ENCODE results near the gene SSBP4. TPM values are rescaled to one million over a fixed set of nuclear protein-coding genes. Genes with fewer than 3 reads are reported as not detected.
"Not testable (repeated sequence)": the region's sequence is repeated elsewhere in the genome, so short reads cannot be mapped to it uniquely, and the experiment has no call there.

Gene SSBP4
- total RNA-seq (ENCODE audit: insufficient read depth, low replicate concordance) = 24.8 TPM

DNA sequence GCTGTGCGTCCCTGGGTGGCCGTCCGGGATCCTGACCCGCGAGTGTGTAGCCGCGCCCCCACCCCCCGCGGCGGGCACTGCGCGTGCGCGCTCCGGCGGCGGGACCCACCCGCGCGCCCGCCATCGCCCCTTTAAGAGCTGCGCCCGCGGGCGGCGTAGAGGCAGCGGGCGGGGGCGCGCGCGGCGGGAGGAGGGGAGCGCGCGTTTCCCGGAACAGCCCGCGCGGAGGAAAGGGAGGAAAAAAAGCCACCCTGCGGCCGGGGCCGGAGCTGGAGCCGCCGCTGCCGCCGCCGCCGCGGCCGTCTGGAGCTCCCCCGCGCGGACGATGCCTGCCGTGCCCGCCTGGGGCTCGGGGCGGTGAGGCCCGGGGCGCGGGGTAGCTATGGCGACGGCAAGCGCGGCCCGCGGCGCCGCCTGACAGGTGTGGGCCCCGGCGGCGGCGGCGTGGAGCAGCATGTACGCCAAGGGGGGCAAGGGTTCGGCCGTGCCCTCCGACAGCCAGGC, at the start of gene SSBP4:
Gene SSBP4 (plus strand): TSS at position 204 of the 504 bp plus-strand sequence. CDS start 251 bp downstream, at position 455.
- peak; percentile 83 for DNase-seq (ENCODE audit: low spot score)

DNA sequence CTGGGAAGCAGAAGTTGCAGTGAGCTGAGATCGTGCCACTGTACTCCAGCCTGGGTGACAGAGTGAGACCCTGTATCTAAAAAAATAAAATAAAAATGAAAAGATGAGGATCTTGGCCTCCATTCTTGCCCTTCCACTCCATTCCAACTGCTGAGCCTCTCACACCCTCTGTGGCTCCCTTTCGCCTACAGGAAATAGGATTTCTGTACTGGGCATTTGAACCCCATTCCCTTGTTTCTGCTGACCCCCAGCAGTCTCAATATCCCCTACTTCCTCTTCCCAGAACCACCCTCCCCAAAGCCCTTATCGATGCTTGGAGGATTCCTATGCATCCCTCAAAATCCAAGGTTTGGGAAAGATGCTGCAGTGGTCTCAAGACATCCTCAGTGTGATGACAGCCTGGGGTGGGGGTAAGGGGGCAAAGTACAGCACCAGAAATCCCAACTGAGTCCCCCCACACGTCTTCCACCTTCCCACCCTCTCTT, 45.7 kb upstream of the SSBP4 start:
- no peak for DNase-seq (ENCODE audit: low spot score)

DNA sequence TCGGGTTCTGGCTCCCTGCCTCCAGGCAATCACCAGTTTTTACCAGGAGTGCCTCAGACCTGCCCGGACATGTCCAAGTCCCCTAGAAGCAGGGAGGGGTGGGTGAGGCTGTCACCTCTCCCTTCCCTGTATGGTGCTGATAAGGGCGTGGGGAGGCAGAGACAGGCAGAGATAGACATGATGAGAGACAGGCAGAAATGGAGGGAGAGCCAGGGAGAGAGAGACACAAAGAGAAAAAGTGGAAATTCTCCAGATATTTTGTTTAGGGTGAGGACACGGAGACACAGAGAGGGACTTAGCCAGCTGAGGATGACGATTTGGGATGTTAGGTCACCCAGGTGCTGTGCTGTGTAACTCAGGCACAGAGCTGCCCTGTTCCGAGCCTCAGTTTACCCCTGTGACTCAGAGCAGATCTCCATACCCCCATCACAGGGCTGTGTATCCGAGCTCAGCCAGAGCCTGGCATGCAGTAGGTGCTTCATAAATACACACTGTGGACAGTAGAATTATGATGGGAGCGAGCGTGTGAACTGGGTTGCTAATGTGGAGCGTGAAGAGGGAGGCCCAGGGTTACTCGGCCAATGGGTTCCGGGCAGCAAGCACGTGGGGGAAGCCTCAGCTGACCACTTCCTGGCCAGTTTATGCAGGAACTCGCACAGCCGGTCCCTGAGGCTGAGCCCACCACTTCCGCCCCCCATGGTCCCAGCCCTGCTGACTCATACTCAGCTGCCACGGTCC, 45.1 kb upstream of the SSBP4 start:
- peak; percentile 84 for DNase-seq (ENCODE audit: low spot score)

DNA sequence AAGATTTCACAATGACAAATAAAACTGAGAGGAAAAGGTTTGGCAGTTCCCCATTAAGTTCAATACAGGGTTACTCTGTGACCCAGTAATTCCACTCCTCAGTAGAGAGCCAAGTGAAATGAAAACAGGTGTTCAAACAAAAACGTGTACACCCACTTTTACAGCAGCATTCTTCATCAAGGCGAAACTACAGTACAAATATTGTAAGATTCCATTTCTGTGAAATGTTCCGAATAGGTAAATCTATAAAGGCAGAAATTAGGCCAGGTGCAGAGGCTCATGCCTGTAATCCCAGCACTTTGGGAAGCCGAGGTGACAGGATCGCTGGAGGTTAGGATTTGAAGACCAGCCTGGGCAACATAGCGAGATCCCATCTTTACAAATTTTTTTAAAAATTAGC, 42.2 kb upstream of the SSBP4 start:
- no peak for DNase-seq (ENCODE audit: low spot score)

DNA sequence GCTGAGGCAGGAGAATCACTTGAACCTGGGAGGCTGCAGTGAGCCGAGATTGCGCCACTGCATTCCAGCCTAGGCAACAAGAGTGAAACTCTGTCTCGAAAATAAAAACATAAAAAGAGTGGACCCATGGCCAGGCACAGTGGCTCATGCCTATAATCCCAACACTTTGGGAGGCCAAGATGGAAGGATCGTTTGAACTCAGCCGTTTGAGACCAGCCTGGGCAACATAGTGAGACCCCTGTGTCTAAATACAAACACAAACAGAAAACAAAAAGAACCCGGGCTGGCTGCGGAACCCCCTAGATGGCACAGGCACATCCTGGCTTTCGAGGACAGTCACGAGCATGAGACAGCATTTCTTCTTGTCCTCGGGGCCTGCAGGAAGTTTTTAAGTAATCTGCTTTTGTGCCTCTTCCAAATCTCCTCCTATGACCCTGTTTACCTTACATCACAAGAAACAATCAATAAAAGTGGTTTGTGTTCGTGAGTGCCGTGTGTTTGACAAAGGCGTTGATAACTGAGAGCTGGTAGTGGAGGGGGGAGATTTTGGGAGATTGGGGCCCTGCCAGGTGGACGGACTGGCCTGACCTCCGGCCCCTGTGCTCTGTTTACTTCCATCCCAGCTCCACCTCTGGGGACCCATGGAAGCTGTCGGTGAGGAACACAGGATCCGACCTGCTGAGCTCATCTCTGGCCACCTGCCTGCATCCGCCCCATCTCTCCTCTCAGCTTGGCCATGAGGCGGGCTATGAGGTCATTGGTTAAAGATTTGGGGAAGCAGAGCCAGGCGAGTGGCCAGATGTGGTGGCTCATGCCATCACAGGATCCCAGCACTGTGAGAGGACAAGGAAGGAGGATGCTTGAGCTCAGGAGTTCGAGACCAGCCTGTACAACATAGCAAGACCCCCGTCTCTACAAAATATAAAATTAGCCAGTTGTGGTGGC, 39.1 kb upstream of the SSBP4 start:
- no peak for DNase-seq (ENCODE audit: low spot score)

DNA sequence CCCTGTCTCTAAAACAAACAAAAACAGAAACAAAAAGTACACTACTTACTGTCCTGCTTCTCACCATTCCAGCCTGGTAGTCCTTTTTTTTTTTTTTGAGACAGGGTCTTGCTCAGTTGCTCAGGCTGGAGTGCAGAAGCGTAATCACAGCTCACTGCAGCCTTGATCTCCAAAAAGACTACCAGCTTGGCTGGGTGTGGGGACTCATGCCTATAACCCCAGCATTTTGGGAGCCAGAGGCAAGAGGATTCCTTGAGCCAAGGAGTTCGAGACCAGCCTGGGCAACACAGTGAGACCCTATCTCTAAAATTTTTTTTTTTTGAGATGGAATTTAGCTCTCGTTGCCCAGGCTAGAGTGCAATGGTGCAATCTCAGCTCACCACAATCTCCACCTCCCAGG, 38.4 kb upstream of the SSBP4 start:
- no peak for DNase-seq (ENCODE audit: low spot score)

DNA sequence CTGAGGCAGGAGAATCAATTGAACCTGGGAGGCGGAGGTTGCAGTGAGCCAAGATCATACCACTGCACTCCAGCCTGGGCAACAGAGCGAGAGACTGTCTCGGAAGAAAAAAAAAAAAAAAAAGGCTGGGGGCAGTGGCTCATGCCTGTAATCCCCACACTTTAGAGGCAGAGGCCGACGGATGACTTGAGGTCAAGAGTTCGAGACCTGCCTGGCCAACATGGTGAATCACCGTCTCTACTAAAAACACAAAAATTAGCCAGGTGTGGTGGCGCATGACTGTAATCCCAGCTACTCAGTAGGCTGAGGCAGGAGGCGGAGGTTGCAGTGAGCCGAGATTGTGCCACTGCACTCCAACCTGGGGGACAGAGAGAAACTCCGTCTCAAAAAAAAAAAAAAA, 35.6 kb upstream of the SSBP4 start:
- DNase-seq (ENCODE audit: low spot score) = not testable (repeated sequence)

DNA sequence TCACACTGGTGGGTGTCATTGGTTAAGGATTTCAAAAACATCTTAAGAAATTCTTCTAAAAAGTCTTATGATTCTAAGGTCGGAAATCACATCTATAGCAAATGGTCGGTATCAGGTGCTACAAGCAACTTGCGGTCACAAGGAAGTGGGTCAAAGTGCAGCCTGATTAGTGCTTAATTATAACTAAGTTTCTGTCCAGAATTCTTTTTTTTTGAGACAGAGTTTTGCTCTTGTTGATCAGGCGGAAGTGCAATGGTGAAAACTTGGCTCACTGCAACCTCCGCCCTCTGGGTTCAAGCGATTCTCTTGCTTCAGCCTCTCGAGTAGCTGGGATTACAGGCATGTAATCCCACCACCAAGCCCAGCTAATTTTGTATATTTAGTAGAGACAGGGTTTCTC, 34.4 kb upstream of the SSBP4 start:
- DNase-seq (ENCODE audit: low spot score) = no peak

DNA sequence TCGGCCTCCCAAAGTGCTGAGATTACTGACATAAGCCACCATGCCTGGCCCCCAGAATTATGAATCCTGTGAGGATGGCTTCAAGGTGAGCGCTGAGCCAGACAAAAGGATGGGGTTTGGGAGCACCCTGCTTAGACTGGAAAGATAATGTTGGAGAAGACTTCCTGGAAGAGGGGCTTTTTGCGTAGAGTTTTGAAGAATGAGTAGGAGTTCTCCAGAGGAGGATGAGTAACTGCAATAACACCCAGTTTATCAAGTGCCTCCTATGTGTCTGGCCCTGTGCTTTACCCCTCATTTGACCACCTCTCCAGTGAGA, 33.9 kb upstream of the SSBP4 start:
- no peak for DNase-seq (ENCODE audit: low spot score)

DNA sequence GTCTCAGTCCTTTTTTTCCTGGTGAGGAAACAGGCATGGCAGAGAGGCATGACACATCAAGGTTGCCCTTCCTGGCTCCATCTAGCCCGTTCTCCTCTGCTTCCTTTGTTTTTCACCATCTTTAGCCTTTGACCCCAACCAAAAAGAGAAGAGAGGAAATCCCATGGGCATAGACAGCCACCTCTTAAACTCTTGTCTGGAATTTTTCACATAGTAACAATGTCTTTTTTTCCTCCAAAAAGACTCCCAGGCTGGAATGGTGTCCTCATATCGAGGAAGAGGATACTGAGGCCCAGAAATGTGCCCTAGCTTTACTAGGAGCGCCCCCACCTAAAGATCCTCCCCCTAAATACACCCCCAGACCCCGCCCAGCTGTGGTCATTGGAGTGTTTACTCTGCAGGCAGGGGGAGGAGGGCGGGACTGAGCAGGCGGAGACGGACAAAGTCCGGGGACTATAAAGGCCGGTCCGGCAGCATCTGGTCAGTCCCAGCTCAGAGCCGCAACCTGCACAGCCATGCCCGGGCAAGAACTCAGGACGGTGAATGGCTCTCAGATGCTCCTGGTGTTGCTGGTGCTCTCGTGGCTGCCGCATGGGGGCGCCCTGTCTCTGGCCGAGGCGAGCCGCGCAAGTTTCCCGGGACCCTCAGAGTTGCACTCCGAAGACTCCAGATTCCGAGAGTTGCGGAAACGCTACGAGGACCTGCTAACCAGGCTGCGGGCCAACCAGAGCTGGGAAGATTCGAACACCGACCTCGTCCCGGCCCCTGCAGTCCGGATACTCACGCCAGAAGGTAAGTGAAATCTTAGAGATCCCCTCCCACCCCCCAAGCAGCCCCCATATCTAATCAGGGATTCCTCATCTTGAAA, 33.3 kb upstream of the SSBP4 start, which contains the start of gene GDF15:
Gene GDF15 (plus strand): TSS at position 484 of the 868 bp plus-strand sequence. CDS start 32 bp downstream, at position 516.
- DNase-seq (ENCODE audit: low spot score) = no peak

DNA sequence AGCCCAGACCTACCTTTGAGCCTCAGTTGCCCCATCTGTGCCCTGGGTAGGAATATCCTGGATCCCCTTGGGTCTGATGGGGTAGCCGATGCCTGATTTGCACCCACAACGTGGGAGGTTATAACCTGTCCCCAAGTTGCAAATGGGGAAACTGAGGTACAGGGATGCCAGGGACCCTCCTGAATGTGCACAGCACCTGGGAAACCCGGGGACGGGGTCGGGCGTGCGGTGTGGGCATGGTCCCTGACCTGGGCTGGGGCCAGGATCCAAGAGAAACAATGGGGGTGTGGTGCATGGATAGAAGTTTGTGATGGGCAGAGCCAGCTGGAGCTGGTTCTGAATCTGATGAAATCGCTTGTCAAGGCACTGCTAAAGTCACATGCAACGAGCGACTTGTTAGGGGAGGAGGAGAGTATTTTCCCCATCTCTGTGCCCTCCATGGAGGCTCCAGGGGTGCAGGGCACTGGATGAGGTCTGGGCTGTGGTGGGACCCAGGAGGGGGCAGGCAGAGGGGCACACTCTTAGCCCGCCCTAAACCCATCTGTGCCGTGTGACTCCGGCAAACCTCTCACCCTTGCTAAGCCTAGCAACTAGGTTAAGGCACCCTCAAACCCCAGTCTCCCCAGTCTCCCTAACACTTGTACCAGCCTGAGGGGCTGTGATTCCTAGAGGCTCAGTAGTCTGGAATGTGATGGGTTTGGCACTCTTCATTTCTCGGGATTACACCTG, 32.5 kb upstream of the SSBP4 start:
- no peak for DNase-seq (ENCODE audit: low spot score)

DNA sequence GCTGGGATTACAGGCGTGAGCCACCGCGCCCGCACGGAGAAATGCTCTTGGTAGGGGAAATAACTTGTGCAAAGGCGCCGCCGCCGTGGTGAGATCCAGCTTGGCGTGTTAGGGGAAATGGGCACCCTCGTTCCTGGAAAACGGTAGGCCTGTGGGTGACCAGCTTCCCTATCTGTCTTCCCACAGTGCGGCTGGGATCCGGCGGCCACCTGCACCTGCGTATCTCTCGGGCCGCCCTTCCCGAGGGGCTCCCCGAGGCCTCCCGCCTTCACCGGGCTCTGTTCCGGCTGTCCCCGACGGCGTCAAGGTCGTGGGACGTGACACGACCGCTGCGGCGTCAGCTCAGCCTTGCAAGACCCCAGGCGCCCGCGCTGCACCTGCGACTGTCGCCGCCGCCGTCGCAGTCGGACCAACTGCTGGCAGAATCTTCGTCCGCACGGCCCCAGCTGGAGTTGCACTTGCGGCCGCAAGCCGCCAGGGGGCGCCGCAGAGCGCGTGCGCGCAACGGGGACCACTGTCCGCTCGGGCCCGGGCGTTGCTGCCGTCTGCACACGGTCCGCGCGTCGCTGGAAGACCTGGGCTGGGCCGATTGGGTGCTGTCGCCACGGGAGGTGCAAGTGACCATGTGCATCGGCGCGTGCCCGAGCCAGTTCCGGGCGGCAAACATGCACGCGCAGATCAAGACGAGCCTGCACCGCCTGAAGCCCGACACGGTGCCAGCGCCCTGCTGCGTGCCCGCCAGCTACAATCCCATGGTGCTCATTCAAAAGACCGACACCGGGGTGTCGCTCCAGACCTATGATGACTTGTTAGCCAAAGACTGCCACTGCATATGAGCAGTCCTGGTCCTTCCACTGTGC, 30.9 kb upstream of the SSBP4 start:
- DNase-seq (ENCODE audit: low spot score) = peak; percentile 67

DNA sequence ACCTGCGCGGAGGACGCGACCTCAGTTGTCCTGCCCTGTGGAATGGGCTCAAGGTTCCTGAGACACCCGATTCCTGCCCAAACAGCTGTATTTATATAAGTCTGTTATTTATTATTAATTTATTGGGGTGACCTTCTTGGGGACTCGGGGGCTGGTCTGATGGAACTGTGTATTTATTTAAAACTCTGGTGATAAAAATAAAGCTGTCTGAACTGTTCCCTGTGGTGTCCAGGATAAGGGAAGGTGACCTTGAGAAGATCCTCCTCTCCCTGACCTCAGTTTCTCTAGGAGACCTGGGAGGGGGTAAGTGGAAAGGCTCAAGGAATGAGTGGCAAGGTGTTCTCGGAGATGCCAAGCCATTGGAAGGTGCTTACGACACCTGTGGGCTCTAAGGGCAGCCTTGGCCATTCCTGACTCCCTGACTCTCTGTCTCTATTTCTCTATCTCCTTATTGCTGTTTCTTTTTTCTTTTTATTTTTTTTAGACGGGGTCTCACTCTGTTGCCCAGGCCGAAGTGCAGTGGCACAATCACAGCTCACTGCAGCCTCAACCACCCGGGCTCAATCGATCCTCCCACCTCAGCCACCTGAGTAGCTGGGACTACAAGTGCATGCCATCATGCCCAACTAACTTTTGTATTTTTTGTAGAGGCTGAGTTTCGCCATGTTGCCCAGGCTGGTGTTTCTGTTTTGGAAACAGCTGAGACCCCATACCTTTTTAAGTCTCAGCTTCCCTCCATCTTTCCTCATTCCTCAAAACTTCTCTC, 30.1 kb upstream of the SSBP4 start:
- no peak for DNase-seq (ENCODE audit: low spot score)

DNA sequence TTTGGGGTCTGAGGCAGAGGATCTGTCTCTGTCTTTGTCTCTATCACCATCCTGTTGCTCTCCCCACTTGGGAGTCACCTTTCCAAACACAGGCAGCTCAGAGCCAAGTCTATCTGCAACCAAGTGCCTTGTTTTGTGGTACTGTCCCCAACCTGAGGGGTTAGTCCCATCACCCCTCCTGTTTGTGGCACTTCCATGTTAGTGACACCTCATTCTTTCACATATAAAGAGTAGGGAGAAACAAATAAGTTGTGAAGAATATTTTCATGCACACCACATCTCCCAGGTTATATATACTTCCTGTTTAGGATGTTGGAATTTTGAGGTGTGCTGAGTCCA, 29.5 kb upstream of the SSBP4 start:
- DNase-seq (ENCODE audit: low spot score) = no peak

DNA sequence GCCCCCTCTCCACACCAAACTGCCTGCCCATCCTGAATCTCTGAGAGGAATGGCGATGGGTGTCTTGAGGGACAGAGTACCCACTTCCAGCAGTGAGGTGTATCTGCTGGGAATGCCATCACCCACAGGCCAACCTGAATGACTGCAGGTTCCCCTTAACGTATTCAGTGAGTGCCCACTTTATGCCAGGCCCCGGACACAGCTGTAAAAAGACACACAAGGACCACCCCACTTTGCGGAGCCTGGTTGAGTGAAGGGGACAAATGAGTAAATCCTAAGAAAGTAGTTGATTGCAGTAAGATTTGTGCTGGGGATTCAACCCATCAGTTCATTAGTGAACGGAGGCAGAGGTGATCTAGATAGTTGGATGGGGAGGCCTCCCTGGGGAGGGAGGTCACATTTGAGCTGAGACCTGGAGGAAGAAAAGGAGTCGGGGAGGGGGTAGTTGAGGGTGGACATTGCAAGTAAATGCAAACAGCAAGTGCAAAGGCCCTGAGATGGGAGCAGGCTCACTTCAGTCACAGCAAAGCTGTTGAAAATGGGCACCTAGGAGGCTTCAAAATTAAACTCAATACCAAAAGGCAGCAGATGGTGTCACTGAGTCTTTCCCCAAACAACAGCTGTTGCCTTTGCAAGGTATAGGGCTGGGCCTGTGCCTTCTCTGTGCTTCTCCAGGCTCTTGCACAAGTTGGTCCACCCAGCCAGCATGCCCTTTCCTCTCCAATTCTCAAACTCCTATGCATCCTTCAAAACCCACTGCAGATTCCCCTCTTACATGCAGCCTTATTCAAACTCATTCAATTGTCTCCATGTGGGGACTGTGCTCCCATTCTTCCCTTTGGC, 28.9 kb upstream of the SSBP4 start:
- no peak for DNase-seq (ENCODE audit: low spot score)

DNA sequence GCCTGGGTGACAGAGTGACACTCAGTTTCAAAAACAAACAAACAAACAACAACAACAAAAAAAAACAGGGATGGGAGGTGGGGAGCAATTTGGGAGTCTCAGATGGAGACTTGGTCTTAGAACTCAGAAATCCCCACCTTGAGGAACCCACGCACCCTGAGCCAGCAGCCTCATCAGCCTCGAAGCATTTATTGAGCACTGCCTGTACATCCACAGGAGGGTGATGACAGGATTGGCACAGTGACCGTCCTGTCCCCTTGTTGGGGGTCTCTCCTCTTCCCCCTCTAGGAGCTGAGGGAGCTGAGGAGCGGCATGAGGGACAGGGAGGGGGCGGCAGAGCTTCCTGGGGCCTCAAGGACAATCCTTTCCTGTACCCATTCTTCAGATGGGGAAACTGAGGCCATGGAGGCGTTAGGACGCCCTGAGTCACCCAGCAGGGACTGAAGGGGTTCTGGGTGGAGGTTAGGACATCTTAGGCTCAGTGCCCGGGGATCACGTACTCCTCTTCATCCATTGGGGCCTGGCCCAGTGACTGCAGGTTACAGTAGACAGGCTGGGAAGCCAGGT, 27.6 kb upstream of the SSBP4 start:
- DNase-seq (ENCODE audit: low spot score) = no peak

DNA sequence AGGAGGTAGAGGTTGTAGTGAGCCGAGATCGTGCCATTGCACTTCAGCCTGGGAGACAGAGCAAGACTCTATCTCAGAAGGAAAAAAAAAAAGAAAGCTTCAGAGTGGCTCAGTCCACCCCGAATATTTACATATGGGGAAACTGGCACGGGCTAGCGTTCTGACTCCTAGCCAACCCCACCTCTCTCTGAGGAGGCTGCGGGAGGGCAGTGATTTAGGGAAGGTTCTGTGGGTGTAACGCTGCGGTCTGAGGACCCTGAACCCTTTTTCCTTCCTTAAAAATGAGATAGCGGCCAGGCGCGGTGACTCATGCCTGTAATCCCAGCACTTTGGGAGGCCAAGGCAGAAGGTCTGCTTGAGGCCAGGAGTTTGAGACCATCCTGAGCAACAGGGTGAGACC, 26.8 kb upstream of the SSBP4 start:
- DNase-seq (ENCODE audit: low spot score) = no peak

DNA sequence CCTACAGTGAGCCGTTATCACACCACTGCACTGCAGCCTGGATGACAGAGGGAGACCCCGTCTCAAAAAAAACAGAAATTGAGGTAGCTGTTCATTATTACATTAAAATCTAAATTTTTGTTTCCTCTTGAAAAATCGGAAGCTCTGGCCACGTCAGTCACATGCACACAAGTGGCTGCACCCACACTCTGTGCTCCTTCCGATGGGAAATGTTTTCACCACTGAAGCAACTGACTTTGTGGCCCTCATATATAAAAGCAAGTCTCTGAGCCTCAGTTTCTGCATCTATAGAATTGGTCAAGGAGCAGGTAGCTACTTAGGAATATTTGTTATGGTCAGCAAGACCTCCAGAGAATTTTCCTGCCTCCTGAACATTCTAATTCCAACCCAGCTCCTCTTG, 26.3 kb upstream of the SSBP4 start:
- DNase-seq (ENCODE audit: low spot score) = no peak

All from umbilical cord (tissue), 2 donors.